ENCODE results near the gene MID1.

DNA sequence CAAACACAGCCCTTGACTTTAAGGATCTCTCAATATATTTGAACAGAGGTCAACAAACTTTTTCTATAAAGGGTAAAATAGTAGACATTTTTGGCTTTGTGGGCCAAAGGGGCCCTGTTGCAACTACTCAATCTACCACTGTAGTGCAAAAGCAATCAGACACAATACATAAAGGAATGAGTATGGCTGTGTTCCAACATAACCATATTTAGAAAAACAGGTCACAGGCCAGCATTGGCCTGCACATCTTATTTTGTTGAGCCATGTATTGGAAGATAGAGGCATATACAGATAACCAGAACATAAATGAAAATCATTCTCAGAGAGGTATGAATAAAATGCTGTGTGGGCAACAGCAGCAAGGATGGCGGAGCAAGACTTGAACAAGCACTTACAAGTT is 49.8 kb downstream of the MID1 start:
- TF ChIP-seq, protein P1, sequence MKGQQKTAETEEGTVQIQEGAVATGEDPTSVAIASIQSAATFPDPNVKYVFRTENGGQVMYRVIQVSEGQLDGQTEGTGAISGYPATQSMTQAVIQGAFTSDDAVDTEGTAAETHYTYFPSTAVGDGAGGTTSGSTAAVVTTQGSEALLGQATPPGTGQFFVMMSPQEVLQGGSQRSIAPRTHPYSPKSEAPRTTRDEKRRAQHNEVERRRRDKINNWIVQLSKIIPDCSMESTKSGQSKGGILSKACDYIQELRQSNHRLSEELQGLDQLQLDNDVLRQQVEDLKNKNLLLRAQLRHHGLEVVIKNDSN (CRISPR knock-in tag; IDR thresholded peaks at IDR 0.05), result no peak
- no peak for TF ChIP-seq MAX (CRISPR knock-in tag; IDR thresholded peaks at IDR 0.05)
- no peak for TF ChIP-seq TRIM28 (IDR thresholded peaks at IDR 0.05)
- no peak for TF ChIP-seq ZBTB5 (IDR thresholded peaks at IDR 0.05)
- no peak for TF ChIP-seq MAFK (IDR thresholded peaks at IDR 0.05; ENCODE audit: low read length)
- TF ChIP-seq ZNF76 (CRISPR knock-in tag; IDR thresholded peaks at IDR 0.05; ENCODE audit: borderline replicate concordance), result no peak
- TF ChIP-seq, protein P2, sequence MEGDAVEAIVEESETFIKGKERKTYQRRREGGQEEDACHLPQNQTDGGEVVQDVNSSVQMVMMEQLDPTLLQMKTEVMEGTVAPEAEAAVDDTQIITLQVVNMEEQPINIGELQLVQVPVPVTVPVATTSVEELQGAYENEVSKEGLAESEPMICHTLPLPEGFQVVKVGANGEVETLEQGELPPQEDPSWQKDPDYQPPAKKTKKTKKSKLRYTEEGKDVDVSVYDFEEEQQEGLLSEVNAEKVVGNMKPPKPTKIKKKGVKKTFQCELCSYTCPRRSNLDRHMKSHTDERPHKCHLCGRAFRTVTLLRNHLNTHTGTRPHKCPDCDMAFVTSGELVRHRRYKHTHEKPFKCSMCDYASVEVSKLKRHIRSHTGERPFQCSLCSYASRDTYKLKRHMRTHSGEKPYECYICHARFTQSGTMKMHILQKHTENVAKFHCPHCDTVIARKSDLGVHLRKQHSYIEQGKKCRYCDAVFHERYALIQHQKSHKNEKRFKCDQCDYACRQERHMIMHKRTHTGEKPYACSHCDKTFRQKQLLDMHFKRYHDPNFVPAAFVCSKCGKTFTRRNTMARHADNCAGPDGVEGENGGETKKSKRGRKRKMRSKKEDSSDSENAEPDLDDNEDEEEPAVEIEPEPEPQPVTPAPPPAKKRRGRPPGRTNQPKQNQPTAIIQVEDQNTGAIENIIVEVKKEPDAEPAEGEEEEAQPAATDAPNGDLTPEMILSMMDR (IDR thresholded peaks at IDR 0.05 in 2 of 3, conservative IDR thresholded peaks at IDR 0.05 in 1 of 3; ENCODE audit: insufficient read depth in 2 of 3, low read depth in 1 of 3, low read length in 3 of 3), result no peak
- no peak for TF ChIP-seq SMARCE1 (IDR thresholded peaks at IDR 0.05)
- no peak for TF ChIP-seq PYGO2 (tag; IDR thresholded peaks at IDR 0.05)
- TF ChIP-seq, protein P3, sequence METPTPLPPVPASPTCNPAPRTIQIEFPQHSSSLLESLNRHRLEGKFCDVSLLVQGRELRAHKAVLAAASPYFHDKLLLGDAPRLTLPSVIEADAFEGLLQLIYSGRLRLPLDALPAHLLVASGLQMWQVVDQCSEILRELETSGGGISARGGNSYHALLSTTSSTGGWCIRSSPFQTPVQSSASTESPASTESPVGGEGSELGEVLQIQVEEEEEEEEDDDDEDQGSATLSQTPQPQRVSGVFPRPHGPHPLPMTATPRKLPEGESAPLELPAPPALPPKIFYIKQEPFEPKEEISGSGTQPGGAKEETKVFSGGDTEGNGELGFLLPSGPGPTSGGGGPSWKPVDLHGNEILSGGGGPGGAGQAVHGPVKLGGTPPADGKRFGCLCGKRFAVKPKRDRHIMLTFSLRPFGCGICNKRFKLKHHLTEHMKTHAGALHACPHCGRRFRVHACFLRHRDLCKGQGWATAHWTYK (CRISPR knock-in tag; IDR thresholded peaks at IDR 0.05), result no peak
- TF ChIP-seq HDAC6 (IDR thresholded peaks at IDR 0.05; ENCODE audit: low read depth, low read length), result no peak
